Loucy (cell line): ENCODE measurements around the gene ZNF774.

ENCODE experiments used
- EZH2phosphoT487 ChIP-seq: fragments of 200-600 bp; IDR thresholded peaks from 2 replicates; pipeline ENCODE4 v1.6.1; 2018; ENCODE audit warnings: antibody characterized with exemption, mild to moderate bottlenecking, moderate library complexity, borderline replicate concordance
- TF ChIP-seq, protein P1 (sequence below): fragments of 200-600 bp; sonication (generic); conservative IDR thresholded peaks from 2 replicates; pipeline ENCODE4 v1.5.1; 2014; ENCODE audit warnings: mild to moderate bottlenecking, antibody characterized with exemption, low read length

DNA sequence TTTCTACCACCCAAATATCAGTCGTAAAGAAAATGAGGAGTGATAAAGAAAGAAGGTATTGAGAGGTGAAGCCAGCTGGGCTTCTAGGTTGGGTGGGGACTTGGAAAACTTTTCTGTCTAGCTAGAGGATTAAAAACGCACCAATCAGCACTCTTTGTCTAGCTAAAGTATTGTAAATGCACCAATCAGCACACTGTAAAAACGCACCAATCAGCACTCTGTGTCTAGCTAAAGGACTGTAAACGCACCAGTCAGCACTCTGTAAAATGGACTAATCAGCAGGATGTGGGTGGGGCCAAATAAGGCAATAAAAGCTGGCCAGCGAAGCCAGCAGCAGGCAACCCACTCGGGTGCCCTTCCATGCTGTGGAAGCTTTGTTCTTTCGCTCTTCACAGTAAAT, 23.0 kb downstream of the ZNF774 start:
- TF ChIP-seq, protein P1, sequence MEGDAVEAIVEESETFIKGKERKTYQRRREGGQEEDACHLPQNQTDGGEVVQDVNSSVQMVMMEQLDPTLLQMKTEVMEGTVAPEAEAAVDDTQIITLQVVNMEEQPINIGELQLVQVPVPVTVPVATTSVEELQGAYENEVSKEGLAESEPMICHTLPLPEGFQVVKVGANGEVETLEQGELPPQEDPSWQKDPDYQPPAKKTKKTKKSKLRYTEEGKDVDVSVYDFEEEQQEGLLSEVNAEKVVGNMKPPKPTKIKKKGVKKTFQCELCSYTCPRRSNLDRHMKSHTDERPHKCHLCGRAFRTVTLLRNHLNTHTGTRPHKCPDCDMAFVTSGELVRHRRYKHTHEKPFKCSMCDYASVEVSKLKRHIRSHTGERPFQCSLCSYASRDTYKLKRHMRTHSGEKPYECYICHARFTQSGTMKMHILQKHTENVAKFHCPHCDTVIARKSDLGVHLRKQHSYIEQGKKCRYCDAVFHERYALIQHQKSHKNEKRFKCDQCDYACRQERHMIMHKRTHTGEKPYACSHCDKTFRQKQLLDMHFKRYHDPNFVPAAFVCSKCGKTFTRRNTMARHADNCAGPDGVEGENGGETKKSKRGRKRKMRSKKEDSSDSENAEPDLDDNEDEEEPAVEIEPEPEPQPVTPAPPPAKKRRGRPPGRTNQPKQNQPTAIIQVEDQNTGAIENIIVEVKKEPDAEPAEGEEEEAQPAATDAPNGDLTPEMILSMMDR = no peak
- TF ChIP-seq EZH2phosphoT487 = no peak
